SW480 (cell line): ENCODE data around the gene VTI1A.
"Not testable (repeated sequence)": the region's sequence is repeated elsewhere in the genome, so short reads cannot be mapped to it uniquely, and the experiment has no call there.

Experiments
- DNase-seq: peaks from one replicate; pipeline ENCODE4 v3.0.0-alpha.2; 2016; ENCODE audit warnings: low spot score

VTI1A gene

GRCh38 chr10:112723876-112724275, 276.9 kb downstream of the VTI1A start:
- DNase-seq: no peak

GRCh38 chr10:112724404-112724991, 277.5 kb downstream of the VTI1A start:
- DNase-seq: no peak

GRCh38 chr10:112728118-112728883, 281.3 kb downstream of the VTI1A start:
- DNase-seq: no peak

- DNase-seq: no peak
Measured at GRCh38 chr10:112728997-112729396, 282.0 kb downstream of the VTI1A start.

GRCh38 chr10:112731450-112731849, 284.4 kb downstream of the VTI1A start:
- not testable (repeated sequence) for DNase-seq

GRCh38 chr10:112732277-112732921, 285.4 kb downstream of the VTI1A start:
- peak; percentile 16 for DNase-seq

- DNase-seq: no peak
Measured at GRCh38 chr10:112735041-112735695, 288.2 kb downstream of the VTI1A start.

- no peak for DNase-seq
Measured at GRCh38 chr10:112738606-112739591, 291.9 kb downstream of the VTI1A start.

- DNase-seq: no peak
Measured at GRCh38 chr10:112739592-112740353, 292.8 kb downstream of the VTI1A start.

- DNase-seq: peak; percentile 35
Measured at GRCh38 chr10:112741830-112742402, 294.9 kb downstream of the VTI1A start.

- DNase-seq: no peak
Measured at GRCh38 chr10:112744181-112745096, 297.4 kb downstream of the VTI1A start.

GRCh38 chr10:112746329-112746728, 299.3 kb downstream of the VTI1A start:
- DNase-seq: no peak

GRCh38 chr10:112750427-112751167, 303.6 kb downstream of the VTI1A start:
- no peak for DNase-seq

GRCh38 chr10:112751651-112752050, 304.6 kb downstream of the VTI1A start:
- peak; percentile 16 for DNase-seq

- DNase-seq: no peak
Measured at GRCh38 chr10:112752288-112752687, 305.3 kb downstream of the VTI1A start.

GRCh38 chr10:112753961-112754411, 307.0 kb downstream of the VTI1A start:
- DNase-seq: no peak

GRCh38 chr10:112755446-112756234, 308.6 kb downstream of the VTI1A start:
- no peak for DNase-seq

GRCh38 chr10:112756235-112756527, 309.2 kb downstream of the VTI1A start:
- no peak for DNase-seq
